HG03159 (cell line): ENCODE results near the gene KLHL10.
A peak's percentile ranks its signal among the peaks of the same experiment; 100 is the strongest.
"Not testable (repeated sequence)": the region's sequence is repeated elsewhere in the genome, so short reads cannot be mapped to it uniquely, and the experiment has no call there.

Source experiments
- ATAC-seq: cut with Tn5 transposase; IDR thresholded peaks from one replicate; pipeline ENCODE4 v1.9.1; 2021; ENCODE audit warnings: mild to moderate bottlenecking, moderate library complexity; ENCODE audit not compliant: unreplicated experiment

The KLHL10 gene

GRCh38 chr17:41849251-41849990 is 11.8 kb downstream of the KLHL10 start:
- no peak for ATAC-seq

GRCh38 chr17:41851382-41851781 is 13.8 kb downstream of the KLHL10 start:
- ATAC-seq = not testable (repeated sequence)

DNA sequence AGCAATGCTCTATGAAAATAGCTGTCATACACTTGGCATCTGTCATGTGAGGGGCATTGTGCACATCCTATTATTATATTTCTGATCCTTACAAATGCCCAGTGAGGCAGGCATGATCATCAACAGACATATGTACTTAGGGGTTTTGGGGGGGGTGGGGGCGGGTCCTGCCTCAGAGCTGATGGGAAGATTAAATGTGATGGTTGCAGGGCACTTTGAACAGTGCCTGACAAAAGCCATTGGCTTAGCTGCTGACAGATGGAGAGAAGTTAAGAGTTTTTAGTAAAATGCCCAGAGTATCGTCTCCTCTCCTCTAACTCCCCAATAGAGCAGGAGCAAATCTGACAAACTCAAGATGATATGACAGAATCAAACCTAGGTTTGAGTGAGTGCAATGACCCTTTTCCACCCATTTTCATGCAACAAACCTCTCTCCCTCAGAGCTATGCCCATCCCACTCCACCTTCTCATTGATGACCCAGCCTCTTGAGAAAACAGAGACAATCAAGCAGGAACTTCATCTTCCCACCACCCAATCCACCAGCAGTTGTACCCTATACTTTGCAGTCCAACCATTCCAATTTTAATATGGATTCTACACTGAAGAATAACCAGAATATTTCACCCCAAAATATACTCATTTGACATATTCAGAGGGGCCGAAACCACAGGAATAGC is 22.8 kb downstream of the KLHL10 start:
- ATAC-seq = no peak

- ATAC-seq = no peak
These were observed 25.6 kb downstream of the KLHL10 start for GRCh38 chr17:41863074-41863848.

GRCh38 chr17:41864498-41864835 is 26.8 kb downstream of the KLHL10 start:
- ATAC-seq = peak; percentile 28

GRCh38 chr17:41864836-41865595 is 27.4 kb downstream of the KLHL10 start, which contains the start of gene KLHL11:
TSS of gene KLHL11 (minus strand) at chr17:41865423. CDS start at chr17:41865370, 53 bp downstream.
- ATAC-seq = peak; percentile 88

DNA sequence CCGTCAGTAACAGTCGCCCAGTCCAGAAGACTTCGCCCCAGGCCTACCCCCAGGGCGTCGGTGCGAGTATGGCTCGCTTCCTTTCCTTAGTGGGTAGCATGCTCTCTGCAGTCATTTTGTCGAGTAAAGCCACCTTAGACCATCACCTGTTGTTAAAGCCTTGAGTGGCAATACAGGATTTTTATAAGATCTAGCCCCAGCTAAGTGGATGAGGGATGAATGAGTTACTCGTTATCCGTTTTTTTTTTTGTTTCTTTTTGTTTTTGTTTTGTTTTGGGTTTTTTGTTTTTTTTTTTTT is 27.9 kb downstream of the KLHL10 start:
- ATAC-seq = no peak

DNA sequence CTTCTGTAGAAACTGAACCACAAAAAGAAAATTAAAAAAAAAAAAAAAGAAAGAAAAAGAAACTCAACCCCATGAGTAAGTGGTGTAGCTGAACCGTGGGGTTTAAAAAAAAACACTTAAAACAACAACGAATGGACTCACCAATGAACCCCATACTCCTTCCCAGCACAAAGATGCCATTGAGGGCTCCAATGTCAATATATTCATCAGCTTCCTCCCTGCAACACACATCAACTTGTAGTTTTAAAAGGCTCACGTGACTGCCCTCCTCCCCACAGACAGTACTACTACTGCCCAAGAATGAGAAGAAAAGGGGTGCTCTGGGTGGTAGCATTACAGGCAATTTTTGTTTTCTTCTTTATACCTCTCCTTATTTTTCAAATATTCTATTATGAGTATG is 30.9 kb downstream of the KLHL10 start:
- ATAC-seq = no peak

DNA sequence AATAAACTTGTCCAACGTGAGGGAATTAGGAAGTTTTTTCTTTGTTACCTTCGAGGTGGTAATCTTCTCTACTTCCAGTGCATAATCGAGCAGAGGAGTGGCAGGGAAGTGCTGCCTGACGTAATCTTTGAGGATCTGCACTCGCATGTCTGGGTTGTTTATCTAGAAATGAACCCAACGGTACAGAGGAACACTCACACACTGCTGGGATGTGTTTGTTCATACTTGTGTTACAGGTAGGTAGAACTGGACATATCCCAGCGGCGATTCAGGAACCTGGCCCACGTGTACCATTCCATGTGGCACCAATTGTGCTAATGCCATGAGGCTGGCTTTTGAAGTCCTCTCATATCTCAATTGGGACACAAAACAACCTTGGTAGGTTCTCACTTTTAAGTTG is 31.8 kb downstream of the KLHL10 start:
- no peak for ATAC-seq

GRCh38 chr17:41870097-41870496 is 32.5 kb downstream of the KLHL10 start:
- ATAC-seq = no peak

GRCh38 chr17:41870627-41871026 is 33.0 kb downstream of the KLHL10 start:
- ATAC-seq = no peak

GRCh38 chr17:41871789-41872188 is 34.2 kb downstream of the KLHL10 start:
- ATAC-seq = no peak

GRCh38 chr17:41873559-41874292 is 36.1 kb downstream of the KLHL10 start:
- ATAC-seq = no peak

- not testable (repeated sequence) for ATAC-seq
These were observed 36.7 kb downstream of the KLHL10 start for GRCh38 chr17:41874293-41874670.

- ATAC-seq = no peak
These were observed 42.5 kb downstream of the KLHL10 start for GRCh38 chr17:41880130-41880529.

GRCh38 chr17:41882756-41883155 is 45.1 kb downstream of the KLHL10 start:
- no peak for ATAC-seq

DNA sequence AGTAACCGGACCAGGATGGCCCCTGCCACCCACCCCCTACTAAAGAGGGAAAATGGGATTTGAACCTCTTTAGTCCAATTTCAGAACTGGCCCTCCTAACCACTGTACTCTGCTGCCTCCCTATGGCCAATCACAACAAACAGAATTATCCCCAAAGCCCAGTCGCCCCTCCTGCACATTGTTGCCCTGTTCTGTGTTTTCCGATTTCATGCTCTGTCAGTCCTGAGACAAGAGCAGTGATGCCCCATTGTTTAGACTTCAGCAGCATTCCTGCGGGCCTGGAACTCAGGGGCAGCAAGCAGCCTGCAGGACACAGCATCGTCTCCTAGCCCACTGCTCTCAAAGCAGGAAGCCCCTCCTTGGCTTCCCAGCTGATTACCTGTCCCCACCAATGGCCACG is 48.1 kb downstream of the KLHL10 start:
- no peak for ATAC-seq

DNA sequence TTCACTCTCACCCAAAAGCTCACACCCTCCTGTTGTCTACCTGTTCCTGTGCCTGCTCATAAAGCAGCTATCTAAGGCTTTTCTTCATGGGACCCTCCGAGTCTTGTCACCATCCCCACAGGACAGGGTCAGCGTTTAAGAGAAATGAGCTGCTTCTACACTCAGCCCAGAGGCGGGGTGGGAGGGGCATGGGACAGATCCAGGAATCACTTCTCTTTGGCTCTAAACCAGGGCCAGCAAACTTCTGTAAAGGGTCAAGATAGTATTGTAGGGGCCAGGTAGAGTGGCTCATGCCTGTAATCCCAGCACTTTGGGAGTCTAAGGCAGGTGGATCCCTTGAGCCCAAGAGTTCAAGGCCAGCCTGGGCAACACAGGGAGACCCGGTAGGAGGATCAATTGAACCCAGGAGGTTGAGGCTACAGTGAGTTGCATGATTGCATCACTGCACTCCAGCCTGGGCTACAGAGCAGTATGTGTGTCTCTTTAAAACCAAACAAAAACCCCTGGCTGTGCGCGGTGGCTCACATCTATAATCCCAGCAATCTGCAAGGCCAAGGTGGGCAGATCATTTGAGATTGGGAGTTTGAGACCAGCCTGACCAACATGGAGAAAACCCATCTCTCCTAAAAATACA is 50.8 kb downstream of the KLHL10 start:
- no peak for ATAC-seq

- no peak for ATAC-seq
These were observed 53.8 kb downstream of the KLHL10 start for GRCh38 chr17:41891135-41892020.
